Superior temporal gyrus (tissue), 1 donor: Measurements from ENCODE around the gene CTAG1B.
"Not testable (repeated sequence)": the region's sequence is repeated elsewhere in the genome, so short reads cannot be mapped to it uniquely, and the experiment has no call there.

Experiments
- DNase-seq: peaks from one replicate; pipeline ENCODE4 v3.0.0-alpha.2; 2016; ENCODE audit errors: extremely low spot score

Gene CTAG1B

GRCh38 chrX:154628960-154629359 is 9.9 kb upstream of the CTAG1B start:
- not testable (repeated sequence) for DNase-seq

DNA sequence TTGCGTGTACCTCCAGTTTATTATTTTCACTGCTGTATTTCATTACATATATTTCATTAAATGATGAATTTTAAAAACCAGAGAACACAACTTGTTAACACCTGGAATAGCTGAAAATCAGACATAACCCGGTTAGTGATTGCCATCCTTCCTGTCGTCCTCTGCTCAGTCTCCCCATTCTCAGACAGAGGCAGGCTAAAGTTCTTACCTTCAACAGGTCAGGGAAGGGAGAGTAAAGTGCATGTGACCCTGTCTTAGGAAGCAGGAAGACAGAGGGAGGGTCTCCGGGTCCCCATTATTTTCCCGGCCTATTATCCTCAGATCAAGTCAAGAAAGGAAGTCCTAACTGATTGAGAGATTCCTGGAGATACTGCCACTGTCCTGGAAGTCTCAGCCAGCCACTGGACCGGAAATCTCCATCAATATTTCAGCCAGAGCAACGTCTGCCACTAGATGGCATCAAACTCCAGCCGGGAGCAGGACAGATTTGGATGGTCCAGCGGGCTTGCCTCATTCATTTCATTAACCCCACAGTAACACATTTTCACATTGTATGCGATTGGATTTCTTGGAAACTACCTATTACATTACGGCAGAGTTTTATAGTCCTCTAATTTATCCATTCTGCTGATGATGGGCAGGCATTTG is 1.8 kb upstream of the CTAG1B start:
- not testable (repeated sequence) for DNase-seq

GRCh38 chrX:154613586-154613985 is 5.5 kb downstream of the CTAG1B start:
- not testable (repeated sequence) for DNase-seq

DNA sequence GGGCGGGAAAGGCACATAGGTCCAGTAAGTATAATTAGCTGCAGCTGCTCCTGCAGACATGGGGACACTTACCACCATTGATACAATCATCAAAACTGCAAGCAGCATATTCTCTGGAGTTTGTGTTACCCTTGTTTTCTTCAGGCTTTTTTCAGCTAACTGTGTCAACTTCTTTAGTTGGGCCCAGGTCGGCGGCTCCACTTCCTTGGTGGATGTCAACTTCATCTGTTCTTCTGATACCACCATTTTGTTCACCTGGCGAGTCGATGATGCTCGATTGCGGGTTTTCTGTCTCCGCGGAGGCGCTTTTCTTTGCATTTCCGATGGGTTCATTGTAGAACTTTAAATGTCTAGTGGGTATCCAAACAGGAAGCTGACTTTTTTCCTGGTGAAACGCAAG is 7.9 kb downstream of the CTAG1B start:
- not testable (repeated sequence) for DNase-seq

DNA sequence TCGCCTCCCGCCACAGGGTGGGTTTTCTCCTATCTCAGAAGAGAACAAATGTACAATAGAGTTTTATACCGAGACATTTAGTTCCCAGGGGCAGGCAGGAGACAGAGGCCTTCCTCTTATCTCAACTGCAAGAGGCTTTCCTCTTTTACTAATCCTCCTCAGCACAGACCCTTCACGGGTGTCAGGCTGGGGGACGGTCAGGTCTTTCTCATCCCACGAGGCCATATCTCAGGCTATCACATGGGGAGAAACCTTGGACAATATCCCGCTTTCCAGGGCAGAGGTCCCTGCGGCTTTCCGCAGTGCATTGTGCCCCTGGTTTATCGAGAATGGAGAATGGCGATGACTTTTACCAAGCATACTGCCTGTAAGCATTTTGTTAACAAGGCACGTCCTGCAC is 10.3 kb downstream of the CTAG1B start:
- DNase-seq: not testable (repeated sequence)

DNA sequence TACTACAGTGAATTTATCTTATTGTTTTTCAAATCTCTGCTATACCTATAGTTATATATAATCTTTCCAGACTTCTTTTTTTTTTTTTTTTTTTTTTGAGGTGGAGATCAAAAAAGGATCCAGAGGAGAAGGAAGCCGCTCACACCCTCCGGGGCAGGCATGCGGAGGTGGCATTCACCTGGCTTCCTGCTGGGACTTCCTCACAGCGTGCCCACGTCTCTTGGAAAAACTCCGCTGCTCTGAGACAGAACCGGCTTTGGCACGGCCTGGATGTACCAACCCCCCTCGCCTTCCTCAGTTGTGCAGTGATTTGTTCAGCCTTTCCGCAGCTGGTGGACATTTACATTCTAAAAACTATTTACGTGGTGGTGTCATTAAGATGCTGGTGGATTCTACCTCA is 11.1 kb downstream of the CTAG1B start:
- not testable (repeated sequence) for DNase-seq

DNA sequence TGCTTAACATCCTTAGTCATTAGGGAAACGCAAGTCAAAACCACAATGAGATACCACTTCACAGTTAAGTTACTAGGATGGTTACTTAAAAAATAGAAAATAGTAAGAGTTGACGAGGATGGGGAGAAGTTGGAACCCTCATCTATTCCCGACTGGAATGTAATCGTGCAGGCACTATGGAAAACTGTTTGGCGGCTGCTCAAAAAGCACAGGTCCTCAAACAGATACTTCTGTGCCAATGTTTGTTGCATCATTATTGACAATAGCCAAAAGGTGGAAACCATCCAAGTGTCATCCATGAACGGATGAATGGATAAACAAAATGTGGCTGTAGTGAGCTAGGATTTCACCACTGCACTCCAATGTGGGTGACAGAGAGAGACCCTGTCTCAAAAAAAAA is 11.7 kb downstream of the CTAG1B start:
- no peak for DNase-seq

DNA sequence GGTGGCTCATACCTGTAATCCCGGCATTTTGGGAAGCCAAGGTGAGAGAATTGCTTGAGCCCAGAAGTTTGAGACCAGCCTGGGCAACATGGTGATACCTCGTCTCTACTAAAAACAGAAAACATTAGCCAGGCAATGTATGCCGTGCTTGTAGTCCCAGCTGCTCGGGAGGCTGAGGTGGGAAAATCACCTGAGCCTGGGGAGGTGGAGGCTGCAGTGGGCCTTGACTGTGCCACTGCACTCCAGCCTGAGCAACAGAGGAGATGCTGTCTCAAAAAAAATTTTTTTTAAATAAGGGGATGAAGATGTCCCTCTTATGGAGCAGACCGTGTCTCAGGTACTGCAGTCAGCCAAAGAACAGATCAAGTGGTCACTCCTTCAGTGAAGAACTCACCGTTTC is 13.5 kb downstream of the CTAG1B start:
- DNase-seq: no peak

DNA sequence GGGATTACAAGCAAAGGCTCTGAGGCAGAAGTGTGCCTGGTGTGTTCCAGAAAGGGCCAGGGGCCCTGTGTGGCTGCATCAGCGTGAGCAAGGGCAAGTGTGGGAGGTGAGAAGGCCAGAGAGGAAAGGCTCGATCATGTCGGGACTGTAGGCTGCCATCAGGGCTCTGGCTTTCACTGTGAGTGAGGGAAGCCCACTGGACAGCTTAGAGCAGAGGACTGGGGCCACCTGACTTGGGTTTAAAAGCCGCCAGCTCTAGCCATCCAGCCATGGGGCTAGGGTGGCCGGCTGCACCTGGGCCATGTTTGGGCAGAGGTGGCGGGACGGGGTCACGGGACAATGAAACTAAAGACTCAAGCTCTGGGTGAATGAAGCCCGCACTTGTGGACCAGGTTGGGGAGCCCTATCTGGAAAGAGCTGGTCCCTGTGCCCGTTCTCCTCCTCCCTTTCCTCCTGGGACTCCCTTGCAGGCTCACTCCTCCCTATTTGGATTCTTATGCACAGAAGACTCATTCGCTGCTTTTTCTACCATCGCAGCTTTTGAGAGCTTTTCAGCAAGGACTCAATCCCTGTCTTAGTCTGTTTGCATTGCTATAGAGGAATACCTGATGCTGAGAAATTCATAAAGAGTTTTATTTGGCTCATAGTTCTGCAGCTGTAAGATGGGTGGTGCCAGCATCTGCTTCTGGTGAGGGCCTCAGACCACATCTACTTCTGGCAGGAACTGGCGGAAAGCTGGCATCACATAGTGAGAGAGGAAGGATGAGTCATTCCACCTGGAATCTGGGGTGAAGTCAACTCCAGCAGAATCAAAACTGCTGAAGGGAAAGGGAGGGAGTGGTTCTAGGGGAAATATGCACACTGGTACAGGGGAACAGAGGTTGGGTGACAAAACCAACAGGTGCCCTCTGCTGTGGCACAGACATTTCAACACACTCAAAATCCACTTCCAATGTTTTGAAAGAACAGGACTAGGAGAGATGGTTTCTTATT is 15.3 kb downstream of the CTAG1B start:
- DNase-seq: peak; percentile 5

- no peak for DNase-seq
These were observed 16.2 kb downstream of the CTAG1B start for GRCh38 chrX:154602766-154603437.

DNA sequence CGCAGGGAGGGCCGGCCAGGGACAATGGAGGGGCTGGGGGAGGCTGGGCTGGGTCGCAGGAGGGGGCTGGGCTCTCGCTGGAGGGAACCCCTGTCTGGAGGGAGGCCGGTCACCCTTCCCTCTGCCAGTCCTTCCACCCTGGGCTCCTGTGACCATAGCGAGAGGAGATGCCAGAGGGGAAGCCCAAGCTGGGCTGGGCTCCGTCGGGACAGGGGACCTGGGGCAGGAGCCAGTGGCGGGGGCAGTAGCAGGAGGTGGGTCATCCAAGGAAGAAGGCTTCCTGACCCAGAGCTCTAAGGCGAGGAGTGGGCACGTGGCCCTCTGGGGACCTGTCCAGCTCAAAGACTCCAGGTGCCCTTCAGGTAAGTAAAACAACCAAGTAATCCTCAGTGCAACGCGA is 16.9 kb downstream of the CTAG1B start:
- DNase-seq: no peak

DNA sequence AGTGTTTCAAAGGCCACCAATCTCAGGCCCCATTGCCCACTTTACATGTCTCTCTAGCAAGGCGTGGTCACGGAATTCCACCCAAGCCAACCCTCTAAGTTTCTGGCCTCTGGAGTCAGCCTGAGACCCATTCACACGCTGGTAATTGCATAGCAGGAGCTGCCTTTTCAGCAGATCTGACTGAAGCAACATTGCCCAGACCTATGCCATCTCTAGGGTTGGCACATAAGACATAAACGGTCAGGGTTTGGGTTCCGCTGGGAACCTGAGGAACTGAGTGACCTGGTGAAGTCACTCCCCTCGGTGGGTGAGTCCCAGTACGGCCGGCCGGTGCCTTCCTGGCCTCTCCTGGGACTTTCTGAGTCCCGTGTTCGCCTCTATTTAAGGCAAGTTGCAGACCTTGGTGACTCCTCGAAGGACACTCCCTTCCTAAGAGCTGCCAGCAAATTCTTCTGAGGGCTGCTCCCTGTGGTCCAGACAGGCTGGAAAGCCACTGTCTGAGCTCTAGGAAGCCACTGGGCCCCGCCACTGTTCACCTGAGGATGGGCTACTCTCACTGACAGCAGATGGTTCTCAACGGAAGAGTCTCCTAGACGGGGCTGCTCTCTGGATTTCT is 18.2 kb downstream of the CTAG1B start:
- no peak for DNase-seq

DNA sequence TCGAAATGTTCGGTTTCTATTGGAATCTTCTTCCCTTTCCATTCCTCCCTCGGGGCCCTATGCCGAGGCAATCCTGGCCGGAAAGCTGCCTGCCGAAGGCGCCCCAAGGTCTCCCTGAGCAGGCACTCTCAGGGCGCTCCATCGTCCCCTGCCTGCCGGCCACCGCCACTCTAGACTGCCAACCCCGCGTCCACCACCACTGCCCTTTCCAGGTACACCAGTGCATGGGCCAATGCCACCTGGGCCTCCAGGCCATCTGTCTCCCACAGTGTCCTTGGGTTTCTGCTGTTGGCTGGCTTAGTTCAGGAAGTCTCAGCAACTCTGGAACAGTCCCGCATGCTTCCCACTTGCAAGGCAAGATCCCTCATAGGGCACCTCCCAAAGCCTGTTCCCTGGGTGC is 19.6 kb downstream of the CTAG1B start:
- DNase-seq: no peak

GRCh38 chrX:154598656-154599055 is 20.4 kb downstream of the CTAG1B start:
- DNase-seq: no peak

GRCh38 chrX:154597221-154597620 is 21.9 kb downstream of the CTAG1B start:
- no peak for DNase-seq

DNA sequence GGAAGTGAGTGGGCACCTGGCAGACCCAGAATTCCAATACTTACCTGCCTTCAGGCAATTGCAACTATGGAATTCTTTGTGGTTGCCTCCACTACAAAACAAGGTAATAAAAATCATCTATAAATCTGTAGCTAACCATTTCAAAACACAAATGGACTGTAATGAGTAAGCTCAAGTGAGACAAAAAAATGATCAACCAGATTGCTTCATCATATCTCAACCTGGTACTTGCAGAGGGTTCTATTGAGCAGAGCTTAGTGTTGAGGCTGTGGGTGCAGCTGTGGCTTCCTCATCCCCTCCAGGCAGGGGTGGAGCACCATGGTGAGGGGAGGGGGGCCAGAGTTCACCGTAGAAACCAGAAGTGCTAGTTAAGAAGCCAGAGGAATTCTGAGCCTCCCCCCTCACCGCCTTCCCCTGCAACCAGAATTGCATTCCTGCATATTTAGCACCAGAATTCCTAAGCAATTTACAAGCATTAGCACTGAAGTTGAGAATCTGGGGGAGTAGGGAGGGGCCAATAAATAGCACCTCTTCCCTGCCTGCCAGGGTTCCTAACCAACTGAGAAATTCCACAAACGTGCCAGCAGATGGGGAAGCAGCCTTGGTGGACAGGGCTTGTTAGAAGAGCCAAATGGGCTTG is 22.7 kb downstream of the CTAG1B start:
- no peak for DNase-seq

DNA sequence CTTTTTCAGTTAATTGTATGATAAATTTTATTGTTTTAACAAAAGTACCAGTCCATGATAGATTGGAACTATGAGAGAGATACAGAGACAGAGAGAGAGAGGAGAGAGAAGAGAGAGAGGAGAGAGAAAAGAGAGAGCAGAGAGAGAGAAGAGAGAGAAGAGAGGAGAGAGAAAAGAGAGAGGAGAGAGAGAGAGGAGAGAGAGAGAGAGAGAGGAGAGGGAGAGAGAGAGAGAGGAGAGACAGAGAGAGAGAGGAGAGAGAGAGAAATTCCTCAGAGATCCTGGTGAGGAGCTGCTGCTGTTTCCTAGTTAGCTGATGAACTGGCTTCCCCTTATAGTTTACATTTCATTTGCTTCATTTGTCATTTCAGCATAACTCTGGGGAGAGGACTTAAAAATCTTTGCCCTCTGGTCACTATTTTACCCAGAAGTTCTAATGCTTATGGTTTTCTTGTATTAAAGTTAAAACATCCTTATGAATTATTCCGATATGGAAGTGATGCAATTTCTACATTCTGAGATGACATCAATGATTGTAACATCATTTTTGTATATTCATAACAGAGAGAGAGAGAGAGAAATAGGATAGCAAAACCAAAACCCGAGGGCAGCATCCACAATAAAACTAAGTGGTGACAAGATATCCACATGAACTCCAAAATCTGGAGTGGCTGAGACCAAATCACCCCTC is 23.4 kb downstream of the CTAG1B start:
- no peak for DNase-seq

DNA sequence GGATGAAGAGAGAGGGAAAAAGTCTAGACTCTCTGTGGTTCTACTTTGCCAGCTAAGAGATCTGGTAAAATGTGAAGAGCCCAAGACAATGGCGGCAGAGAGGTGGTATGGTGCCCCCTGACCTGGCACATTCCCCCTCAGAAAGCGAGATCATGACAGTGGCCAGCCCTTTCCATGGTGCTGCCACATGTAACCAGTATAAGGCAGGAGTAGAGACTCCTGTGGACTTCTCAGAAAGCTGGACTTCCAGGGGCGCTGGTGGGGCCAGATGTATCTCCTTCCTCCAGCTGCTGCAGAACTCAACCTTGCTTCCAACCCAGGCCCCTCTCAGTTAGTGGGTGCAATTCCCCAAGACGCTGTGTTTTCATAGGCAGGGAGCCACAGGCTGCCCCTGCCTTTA is 24.6 kb downstream of the CTAG1B start:
- DNase-seq: no peak

GRCh38 chrX:154593201-154593600 is 25.9 kb downstream of the CTAG1B start:
- no peak for DNase-seq

DNA sequence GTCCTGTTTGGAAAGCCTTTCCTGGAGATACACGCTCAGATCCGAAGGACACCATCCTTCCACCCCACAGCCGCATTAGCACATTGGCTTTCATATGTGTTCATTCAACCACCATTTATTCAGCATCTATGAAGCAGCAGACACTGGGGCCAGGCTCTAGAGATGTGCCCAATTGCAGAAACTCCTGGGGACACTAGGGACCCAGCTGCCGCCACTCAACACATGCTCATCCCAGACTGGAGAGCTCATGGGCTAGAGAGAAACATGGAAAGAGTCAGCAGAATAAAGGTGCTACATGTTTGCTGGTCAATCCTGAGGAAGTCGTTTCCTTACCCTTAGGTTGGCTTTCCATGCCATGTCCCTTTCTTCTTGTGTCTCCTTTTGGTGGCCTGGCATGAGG is 26.6 kb downstream of the CTAG1B start:
- DNase-seq: no peak

DNA sequence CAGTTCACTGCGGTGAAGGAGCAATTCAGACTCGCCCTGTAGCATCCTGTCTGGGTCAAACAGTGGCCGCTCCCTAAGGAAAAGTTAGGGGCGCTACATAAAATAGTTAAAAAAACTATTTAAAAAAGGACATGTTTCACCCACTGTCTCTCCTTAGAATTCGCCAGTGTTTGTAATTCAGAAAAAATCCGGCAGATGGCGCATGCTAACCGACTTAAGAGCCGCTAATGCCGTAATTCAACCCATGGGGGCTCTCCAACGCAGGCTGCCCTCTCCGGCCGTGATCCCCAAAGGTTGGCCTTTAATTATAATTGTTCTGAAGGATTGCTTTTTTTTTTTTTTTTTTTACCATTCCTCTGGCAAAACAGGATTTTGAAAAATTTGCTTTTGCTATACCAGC is 28.7 kb downstream of the CTAG1B start:
- DNase-seq: not testable (repeated sequence)
